ENCODE results near the gene SNRNP40.
A peak's percentile ranks its signal among the peaks of the same experiment; 100 is the strongest.
"Not testable (repeated sequence)": the region's sequence is repeated elsewhere in the genome, so short reads cannot be mapped to it uniquely, and the experiment has no call there.

The SNRNP40 gene

DNA sequence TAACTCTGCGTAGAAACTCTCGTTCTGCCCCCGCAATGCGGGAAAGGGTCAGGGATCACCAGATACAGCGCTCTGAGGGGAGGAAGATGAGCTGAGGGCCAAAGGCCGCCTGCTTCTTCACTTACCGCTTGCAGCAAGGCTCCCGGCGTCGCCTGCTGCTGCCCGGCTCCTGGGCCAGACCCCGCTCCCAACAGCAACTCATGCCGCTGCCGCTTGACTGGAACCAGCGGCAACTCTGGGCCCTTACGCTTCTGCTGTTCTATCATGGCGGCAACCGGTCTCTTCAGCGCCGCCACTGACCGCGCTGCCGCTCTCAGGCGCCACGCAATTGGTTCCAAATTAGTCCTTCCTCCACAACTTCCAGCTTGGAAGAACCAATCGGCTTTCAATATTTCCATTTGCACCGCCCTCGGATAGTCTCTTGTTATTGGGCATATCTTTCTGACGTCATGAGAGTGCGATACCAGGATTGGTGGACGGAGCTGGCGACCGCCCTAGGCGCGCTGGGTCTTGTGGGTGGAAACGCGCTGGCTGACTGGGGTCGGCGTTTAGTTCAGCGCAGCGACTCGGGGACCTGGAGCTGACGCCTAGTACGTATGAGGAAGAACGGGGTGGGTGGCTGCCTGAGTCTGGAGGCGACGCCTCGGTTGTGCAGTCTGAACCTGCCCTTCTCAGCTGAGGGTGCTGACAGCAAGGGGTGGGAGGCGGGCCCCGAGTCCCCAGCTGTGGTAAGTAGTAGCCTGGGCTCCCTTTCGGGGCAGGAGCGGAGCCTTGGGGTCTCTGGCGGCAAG is at the start of gene SNRNP40, which contains the start of gene ZCCHC17:
Gene SNRNP40 (minus strand): TSS at position 303 of the 791 bp plus-strand sequence. CDS start 37 bp downstream, at position 266.
Gene ZCCHC17 (plus strand): TSS at position 547 of the 791 bp plus-strand sequence. CDS start 13,067 bp downstream, outside the sequence.
- peak; percentile 99 for DNase-seq

DNA sequence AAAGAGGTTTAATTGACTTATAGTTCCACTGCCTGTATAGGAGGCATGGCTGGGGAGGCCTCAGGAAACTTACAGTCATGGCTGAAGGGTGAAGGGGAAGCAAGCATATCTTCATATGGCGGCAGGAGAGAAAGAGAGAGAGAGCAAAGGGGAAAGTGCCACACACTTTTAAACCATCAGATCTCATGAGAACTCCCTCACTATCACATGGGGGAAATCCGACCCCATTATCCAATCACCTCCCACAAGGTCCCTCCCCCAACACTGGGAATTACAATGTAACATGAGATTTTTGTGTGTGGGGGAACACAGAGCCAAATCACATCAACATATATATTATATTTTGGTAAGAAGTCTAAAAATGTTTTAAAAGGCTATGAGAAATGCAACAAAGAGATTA is 49.0 kb upstream of the SNRNP40 start:
- peak; percentile 42 for DNase-seq

DNA sequence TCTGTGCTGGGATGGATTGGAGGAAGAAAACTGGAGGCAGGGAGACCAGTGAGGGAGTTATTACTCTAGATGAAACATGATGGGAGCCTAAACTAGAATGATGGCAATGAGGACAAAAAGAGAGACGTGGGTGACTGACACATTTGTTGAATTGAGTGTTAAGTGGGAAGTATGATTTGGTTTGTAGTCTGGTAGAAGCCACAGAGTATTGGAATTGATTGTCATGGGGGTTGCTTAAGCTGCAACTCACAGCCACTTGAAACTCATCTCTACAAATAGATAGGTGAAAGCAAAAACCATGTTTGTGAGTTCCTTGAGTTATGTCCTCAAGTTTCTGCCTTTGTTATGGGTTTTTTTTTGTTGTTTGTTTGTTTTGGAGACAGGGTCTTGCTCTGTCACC is 47.9 kb upstream of the SNRNP40 start:
- DNase-seq, result no peak

DNA sequence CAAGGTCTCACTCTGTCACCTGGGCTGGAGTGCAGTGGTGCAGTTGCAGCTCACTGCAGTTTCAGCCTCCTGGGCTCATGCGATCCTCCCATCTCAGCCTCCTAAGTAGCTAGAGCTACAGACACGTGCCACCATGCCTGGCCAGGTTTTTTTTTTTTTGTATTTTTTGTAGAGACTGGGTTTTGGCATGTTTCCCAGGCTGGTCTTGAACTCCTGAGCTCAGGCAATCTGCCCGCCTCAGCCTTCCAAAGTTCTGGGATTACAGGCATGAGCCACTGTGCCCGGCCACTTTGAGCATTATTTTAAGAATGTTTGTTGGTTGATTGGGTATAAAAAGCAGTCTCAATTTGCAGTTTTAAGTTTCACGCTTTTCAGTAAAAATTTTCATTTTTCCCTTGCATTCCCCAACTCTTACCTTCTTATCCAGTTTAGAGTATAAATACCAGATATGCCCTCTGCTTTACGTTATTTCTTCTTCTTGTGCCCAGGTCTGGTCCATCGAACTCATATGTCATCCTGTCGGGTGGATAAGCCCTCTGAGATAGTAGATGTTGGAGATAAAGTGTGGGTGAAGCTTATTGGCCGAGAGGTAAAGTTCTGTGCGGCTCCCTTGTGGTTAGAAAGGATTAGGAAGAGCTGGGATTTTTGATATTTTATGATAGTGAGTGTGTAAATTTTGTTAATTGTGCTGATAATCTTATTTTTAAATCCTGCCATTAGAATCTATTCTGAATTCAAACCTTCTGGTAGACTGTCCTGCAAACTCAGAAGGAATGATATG is 40.3 kb upstream of the SNRNP40 start:
- DNase-seq, result peak; percentile 24

DNA sequence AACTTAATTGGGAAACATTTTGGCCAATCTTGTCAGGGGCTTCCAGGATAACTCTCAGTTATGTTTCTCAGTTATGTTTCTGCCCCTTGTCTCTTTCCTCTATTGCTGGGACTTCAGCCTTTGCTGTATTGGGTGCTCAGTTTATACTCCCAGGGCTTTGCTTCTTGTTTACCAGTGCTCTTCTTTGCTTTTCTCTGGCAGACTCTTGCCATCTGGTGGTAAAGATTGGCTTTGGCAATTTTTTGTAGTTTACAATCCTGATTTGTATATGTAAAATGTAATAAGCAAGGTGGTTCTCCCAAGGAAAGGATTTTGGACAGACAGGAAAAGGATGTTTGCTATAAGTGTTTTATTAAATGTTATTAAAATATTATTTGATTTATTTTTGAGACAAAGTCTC is 38.4 kb upstream of the SNRNP40 start:
- DNase-seq, result peak; percentile 72

DNA sequence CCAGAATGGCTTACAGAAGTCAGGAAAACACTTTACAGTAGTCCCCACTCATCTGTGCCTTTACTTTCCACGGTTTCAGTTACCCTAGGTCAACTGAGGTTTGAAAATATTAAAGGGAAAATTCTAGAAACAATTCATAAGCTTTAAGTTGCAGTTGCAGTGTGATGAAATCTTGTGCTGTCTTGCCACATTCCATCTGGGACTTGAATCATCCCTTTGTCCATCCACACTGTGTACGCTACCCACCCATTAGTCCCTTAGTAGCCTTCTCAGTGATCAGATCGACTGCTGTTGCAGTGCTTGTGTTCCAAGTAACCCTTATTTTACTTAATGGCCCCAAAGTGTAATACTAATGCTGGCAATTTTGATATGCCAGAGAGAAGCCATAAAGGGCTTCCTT is 30.8 kb upstream of the SNRNP40 start:
- no peak for DNase-seq

DNA sequence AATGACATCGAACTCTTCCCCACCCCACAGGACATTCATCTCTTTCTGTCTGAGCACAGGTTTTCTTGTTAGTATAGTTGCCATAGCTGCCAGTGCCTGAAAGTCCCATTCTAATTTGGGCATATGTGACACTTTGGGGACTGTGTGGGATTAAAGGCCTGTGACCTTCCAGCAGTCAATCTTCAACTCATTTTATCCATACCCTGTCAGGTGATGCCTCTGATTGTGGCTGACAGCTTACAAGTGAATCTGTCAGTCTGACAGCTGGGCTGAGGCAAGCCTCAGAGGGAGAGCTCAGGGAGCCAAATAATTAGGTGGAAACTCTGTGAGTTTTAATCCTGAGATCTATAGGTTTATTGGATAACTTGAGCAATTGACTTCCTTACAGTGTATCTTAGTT is 29.9 kb upstream of the SNRNP40 start:
- DNase-seq, result no peak

DNA sequence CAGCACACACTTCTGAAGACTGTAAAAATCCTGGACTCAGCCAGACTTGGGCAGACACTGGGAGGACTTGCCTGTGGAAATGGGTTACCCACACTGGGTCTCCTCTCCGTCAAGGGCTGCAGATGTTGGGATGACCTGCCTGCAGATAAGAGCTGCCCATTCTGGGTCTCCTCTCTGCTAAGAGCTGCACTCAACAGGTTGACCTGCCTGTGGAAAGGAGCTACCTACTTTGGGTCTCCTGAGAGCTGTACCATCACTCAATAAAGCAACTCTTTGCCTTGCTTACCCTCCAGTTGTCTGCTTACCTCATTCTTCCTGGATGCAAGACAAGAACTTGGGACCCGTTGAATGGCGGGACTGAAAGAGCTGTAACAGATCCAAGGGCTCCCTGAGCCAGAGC is 28.4 kb upstream of the SNRNP40 start:
- DNase-seq, result no peak

- DNase-seq, result no peak
Observed at GRCh38 chr1:31324093-31324492, 27.5 kb upstream of the SNRNP40 start.

DNA sequence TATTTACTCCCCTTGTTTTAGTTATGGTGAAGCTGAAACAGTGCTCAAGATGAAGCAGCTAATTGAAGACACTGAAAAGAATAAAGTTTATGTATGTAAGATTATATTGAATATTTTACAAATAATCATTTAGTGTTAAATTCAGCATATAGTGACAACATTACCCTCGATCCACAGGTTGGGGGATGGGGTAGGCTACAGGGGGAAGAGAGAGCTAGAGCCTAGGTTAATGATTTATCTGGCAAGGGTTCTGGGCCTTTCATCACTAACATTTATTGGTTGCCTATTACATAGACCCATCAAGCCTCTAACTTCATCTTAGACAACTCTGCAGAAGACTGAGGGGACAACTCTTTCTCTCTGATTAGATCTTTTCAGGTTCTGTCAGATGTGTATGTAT is 21.6 kb upstream of the SNRNP40 start:
- DNase-seq, result no peak

DNA sequence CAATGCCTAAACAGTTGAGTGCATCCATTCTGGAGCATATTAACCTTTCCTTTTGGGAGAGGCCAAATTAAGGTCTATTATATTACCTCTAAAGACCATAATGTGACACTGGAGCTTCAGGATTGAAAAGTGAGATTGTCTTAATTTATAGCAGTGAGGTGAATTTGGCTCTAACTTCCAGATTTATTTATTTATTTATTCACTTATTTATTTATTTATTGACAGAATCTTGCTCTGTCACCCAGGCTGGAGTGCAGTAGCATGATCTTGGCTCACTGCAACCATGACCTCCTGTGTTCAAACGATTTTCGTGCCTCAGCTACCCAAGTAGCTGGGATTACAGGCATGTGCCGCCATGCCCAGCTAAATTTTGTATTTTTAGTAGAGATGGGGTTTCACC is 19.3 kb upstream of the SNRNP40 start:
- peak; percentile 76 for DNase-seq

DNA sequence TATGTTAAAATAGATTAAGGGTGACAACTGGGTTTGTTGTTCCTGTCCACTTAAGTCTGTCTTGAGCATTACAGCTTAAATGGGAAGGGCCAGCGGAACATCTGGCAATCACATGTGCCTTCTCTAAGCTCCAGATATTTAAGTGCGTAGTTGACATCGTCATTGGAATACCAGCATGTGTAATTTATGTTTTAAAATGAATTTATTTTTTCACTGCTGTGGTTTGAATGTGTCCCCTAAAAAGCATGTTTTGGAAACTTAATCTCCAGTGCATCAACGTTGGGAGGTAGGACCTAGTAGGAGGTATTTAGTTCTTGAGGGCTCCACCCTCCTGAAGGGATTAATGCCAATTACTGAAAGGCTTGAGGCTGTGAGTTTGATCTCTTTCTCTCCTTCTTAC is 13.6 kb upstream of the SNRNP40 start:
- no peak for DNase-seq

- DNase-seq, result no peak
Observed at GRCh38 chr1:31308036-31308435, 11.4 kb upstream of the SNRNP40 start.

DNA sequence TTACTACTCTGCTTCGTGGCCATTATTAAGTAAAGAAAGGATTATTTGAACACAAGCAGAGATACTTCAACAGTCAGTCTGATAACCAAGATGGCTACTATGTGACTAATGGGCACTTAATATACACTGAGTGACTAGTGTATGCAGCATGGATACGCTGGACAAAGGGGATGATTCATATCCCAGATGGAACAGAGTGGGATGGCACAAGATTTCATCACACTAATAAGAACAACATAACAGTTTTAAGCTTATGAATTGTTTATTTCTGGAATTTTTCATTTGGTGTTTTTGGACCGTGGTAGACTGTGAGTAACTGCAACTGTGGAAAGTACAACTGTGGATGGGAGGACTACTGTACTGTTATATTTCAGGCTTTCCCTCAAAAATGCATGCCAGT is 9.7 kb upstream of the SNRNP40 start:
- no peak for DNase-seq

DNA sequence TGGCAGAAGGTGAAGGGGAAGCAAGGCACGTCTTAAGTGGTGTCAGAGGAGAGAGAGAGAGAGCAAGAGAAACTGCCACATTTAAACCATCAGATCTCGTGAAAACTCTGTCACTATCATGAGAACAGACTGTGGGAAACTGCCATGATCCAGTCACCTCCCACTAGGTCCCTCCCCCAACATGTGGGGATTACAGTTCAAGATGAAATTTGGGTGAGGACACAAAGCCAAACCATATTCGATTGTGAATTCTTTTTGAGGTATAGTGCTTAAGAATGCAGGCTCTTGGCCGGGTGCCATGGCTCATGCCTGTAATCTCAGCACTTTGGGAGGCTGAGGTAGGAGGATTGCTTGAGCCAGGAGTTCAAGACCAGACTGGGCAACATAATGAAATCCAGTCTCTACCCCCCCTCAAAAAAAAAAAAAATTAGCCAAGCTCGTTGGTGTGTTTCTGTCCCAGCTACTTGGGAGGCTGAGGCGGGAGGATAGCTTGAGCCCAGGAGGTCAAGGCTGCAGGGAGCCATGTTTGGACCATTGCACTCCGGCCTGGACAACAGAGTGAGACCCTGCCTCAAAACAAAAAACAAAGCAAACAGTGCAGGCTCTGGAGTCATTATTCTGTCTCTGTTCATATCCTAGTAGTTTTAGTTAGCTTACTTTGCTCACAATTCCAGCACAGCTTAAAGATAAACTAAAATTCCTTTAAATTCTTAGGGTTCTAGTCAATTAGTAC is 6.3 kb upstream of the SNRNP40 start:
- DNase-seq, result no peak

DNA sequence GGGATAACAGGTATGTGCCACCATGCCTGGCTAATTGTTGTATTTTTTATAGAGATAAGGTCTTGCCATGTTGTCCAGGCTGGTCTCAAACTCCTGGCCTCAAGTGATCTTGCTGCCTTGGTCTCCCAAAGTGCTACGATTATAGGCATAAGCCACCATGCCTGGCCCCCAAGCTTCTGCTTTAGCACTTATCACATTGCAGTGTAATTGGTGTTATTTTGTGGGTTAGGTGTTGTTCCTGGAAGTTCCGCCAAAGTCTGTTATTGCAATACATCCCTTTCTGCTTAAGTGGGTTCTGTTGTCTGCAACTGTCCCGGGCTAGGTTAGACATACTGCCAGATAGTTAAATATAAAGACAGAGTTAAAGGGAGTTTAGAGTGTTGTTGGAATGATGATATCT is 3.6 kb upstream of the SNRNP40 start:
- DNase-seq, result no peak

DNA sequence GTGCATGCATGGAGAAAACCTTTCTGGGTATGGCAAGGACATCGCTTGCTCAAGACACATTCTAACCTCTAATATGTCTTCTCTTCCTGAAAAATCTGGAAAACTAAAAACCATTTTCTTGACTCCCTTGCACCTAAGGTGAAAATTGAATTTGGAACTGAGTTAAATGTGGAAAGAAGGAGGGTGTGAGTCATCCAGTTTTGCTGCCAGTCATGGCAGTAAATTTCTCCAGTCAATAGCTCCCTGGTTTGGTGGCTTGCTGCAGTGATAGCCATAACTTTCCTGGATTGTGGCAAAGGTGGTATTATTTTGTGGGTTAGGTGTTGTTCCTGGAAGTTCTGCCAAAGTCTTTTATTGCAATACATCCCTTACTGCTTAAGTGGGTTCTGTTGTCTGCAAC is 2.8 kb upstream of the SNRNP40 start:
- no peak for DNase-seq

DNA sequence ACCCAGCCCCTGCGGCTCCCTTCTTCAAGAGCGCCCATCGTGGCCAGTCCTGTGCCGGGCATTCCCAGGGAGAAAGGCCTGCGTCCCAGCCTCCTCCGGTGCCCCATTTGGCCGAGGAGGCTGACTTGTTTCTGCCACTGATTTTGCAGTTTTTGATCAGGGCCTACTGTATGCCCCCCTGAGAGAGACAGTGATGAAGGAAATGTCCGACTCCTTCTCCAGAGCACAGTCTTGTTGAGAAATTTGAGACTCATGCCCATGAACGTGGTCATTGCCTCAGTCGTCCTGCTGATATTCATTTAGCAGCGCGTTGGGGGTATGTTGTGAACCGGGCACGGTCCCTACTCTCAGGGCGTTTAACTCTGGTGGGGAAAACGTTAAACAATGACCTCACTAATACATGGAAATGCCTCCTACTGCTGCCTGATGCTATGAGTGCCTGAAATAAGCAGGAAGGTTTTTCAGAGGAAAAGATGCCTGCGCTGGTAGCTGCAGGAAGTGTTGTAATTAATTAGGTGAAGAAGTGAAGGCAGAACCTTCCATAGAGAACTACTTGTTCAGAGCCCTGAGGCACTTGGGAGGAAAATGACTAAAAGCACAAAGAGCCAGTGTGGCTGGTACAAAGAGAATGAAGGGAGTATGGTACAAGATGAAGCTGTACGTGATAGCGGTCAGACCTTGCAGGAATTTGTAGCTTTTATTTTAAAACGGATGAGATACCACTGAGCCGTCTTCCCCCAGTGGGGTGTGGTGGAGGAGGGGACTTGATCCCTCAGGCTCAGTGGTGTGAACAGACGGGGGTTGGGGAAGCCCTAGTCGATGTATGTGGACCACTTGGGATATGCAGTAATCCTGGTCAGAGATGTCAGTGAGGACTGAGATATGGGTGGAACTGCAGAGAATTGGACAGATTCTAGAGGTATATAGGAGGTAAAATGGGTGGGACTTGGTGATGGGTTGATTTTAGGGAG is 974 bp upstream of the SNRNP40 start:
- no peak for DNase-seq

GRCh38 chr1:31295874-31296485 is 608 bp downstream of the SNRNP40 start:
- DNase-seq, result no peak

- no peak for DNase-seq
Observed at GRCh38 chr1:31289021-31289420, 7.6 kb downstream of the SNRNP40 start.

DNA sequence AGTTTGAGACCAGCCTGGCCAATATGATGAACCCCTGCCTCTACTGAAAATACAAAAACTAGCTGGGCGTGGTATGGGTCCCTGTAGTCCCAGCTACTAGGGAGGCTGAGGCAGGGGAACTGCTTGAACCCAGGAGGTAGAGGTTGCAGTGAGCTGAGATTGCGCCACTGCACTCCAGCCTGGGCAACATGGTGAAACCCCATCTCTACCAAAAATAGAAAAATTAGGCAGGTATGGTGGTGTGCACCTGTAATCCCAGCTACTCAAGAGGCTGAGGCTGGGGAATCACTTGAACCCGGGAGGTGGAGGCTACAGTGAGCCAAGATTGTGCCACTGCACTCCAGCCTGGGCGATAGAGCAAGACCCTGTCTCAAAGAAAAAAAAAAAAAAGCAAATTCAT is 8.8 kb downstream of the SNRNP40 start:
- not testable (repeated sequence) for DNase-seq

DNA sequence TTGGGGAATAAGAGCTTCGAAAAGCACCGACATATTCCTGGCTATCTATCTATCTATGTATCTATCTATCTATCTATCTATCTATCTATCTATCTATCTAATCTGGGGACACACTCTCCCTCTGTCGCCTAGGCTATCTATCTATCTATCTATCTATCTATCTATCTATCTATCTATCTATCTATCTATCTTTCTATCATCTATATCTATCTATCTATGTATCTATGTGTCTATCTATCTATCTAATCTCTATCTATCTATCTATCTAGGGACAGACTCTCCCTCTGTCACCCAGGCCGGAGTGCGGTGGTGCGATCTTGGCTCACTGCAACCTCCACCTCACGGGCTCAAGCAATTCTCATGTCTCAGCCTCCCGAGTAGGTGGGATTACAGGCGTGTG is 14.2 kb downstream of the SNRNP40 start:
- DNase-seq, result not testable (repeated sequence)

Data from NCI-H2171 treated with DMSO at 0.1 percent for 48 hours (cell line).